GM23248 (cell line): ENCODE data around the gene LIN28B.

Experiments
- EZH2 ChIP-seq: fragments of 200-600 bp; sonication (generic); IDR thresholded peaks from 2 replicates; pipeline ENCODE4 v1.6.1; 2018; ENCODE audit warnings: antibody characterized with exemption, mild to moderate bottlenecking; ENCODE audit not compliant: insufficient read depth, poor library complexity, severe bottlenecking
- EZH2phosphoT487 ChIP-seq: fragments of 200-600 bp; sonication (generic); IDR thresholded peaks from 2 replicates; pipeline ENCODE4 v1.6.1; 2018; ENCODE audit warnings: antibody characterized with exemption, moderate library complexity, mild to moderate bottlenecking, low read depth; ENCODE audit not compliant: insufficient read depth

- TF ChIP-seq EZH2phosphoT487 (no peak), EZH2 (no peak)
Observed at GRCh38 chr6:105045526-105045925, 88.6 kb downstream of the LIN28B start.
